Urinary bladder (tissue), 4 donors: Measurements from ENCODE around the gene ENO4. TPM values are rescaled to one million over a fixed set of nuclear protein-coding genes. Genes with fewer than 3 reads are reported as not detected.

Experiments used
- DNase-seq: peaks from one replicate; pipeline ENCODE4 v3.0.0-alpha.2; 2015; ENCODE audit errors: extremely low spot score
- H3K27ac ChIP-seq: one replicate; pipeline ENCODE4 v1.5.1; 2013; ENCODE audit warnings: low read depth, mild to moderate bottlenecking, moderate library complexity
- H3K36me3 ChIP-seq: one replicate; pipeline ENCODE4 v1.6.1; 2013; ENCODE audit warnings: mild to moderate bottlenecking, moderate library complexity; ENCODE audit not compliant: insufficient read depth
- H3K4me1 ChIP-seq: one replicate; pipeline ENCODE4 v1.6.1; 2013; ENCODE audit warnings: mild to moderate bottlenecking, moderate library complexity; ENCODE audit not compliant: insufficient read depth
- H3K4me3 ChIP-seq: one replicate; pipeline ENCODE4 v1.5.1; 2013; ENCODE audit warnings: low read depth, low read length
- WGBS: extraction: QIAGEN DNeasy Blood & Tissue Kit; methylation state at CpG from one replicate; pipeline ENCODE4 v1.1.7; 2013; 5-methylcytosine and 5-hydroxymethylcytosine counted together
- polyA plus RNA-seq: library from polyadenylated mRNA; stranded (reverse); fragments of 200-250 nt; gene quantifications from one replicate; pipeline ENCODE4 v1.2.3, GENCODE V29; 2013
- total RNA-seq: library from RNA; depleted of rRNA; stranded (reverse); fragments of >200 nt; gene quantifications from one replicate; pipeline ENCODE4 v1.2.3, GENCODE V29; 2014
- donor health status: healthy with polysubstance abuse.
- donor health status: healthy.

ENO4 gene
- total and polyA plus RNA-seq, 2 donors, result 0.28 to 0.74 TPM

DNA sequence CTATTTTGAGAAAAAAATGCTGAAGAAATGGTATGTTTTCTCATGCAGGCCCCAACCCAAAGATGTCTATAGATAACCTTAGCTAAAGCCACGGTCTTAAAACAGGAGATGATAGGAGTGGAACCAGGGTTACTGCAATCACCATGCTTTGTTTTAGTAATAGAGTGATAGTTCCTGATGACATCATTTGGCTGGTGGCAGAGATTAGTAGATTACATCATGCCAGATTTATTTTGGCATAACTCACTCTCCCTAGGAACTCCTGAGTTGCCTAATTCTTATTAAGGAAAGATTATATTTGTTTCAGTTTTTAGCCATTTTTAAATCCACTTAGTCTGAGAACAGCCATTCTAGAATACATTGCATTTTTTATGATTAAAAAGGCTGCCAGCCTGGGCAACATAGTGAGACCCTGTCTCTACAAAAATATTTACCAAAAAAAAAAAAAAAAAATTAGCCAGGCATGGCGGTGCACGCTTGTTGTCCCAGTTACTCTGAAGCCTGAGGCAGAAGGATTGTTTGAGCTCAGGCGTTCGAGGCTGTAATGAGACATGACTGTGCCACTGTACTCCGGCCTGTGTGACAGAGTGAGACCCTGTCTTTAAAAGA is 17.8 kb downstream of the ENO4 start:
- WGBS, result 89% methylated on average over 6 of the region's 6 CpGs
- no peak overlapping the region for H3K27ac ChIP-seq
- no peak for DNase-seq
- H3K4me1 ChIP-seq, result no peaks in the 10 kb centered on the region
- no peaks in the 10 kb centered on the region for H3K36me3 ChIP-seq
- no peak overlapping the region for H3K4me3 ChIP-seq

DNA sequence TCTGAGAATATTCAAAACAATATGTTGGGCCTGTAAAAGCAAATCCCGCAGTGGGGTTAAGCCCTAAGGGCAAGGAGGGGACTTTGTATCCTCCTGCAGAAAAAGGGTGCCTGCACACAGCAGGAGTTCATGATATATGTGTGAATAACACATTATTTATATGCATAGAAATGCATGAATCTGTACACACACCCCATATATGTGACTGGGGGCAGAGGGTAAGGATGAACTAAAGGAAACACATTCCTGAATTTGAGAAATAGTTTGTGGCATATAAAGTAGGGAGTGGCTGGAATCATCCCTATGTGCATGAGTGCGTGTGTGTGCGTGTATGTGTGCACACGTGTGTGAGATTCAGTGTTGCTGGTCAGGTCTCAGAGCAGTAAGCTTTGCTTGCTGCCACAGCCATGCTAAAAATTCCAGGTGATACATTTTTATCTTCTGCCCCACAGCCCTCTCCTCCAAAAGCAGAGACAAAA is 18.9 kb downstream of the ENO4 start:
- no peak for DNase-seq
- WGBS, result 67% methylated on average over 4 of the region's 4 CpGs

DNA sequence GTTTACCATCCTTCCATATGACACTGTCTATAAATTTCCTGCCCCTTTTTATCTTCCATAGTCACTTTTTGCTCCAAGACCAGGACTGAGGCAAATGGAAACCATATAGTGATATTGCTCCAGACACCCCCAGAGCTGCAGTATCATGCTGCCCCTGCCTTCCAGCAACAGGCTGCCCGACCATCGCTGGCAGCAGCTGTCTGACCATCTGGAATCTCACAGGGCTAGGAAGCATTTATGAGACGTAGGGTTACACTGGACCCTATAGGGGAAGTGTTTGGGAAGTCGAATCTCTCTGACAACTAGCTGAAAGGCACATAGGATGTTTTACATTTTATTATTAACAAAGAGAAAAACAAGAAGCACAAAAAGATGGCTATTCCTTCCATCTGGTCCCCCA is 19.4 kb downstream of the ENO4 start:
- DNase-seq, result no peak
- Histone ChIP-seq H3K36me3 (no peaks in the 10 kb centered on the region), H3K4me1 (no peaks in the 10 kb centered on the region), H3K4me3 (no peak overlapping the region), H3K27ac (no peak overlapping the region)
- WGBS, result 29% methylated on average over 4 of the region's 4 CpGs

More for the DNA sequence above, 18.9 kb downstream of the ENO4 start:
- Histone ChIP-seq H3K4me1 (no peaks in the 10 kb centered on the region), H3K36me3 (no peaks in the 10 kb centered on the region), H3K4me3 (no peak overlapping the region), H3K27ac (no peak overlapping the region)

DNA sequence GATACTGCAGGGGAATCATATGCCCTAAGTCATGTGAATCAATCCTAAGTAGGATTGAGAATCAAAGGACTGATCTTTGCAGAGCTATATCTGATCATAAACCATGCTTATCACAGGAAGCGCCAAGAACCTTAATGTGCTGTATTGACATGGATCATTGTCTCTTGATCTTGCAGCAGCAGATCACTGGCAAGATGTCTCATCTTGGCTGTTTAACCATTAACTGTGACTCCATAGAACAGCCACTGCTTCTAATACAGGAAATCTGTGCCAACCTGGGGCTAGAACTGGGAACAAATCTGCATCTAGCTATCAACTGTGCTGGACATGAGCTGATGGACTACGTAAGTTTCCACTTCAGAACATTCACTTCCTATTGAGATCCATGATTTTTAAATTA is 21.6 kb downstream of the ENO4 start:
- Histone ChIP-seq H3K27ac (no peak overlapping the region), H3K4me3 (no peak overlapping the region), H3K4me1 (no peaks in the 10 kb centered on the region), H3K36me3 (no peaks in the 10 kb centered on the region)
- DNase-seq, result no peak
- WGBS, result 87% methylated on average over 2 of the region's 2 CpGs

DNA sequence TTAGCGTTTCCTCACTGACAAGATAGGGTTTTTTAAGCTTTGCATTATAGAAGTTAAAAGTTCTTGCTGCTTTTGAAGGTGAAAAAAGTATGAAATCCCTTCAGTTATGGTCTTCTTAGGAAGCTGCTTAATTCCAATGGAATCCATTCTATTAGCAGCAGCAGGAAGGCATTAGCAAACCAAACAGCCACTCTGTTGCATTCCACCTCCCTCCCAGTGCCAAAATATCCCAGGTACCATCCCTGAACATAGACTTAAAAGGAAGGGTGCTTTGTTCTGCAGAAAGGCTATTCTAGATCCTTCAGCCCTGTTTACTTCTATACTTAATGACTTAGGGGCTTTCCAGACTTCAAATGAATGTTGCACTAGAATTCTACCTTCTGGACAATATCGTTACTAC is 23.8 kb downstream of the ENO4 start:
- no peaks in the 10 kb centered on the region for H3K36me3 ChIP-seq
- H3K4me1 ChIP-seq, result no peaks in the 10 kb centered on the region
- 53% methylated on average over 2 of the region's 2 CpGs for WGBS
- H3K27ac ChIP-seq, result no peak overlapping the region
- DNase-seq, result no peak
- no peak overlapping the region for H3K4me3 ChIP-seq

DNA sequence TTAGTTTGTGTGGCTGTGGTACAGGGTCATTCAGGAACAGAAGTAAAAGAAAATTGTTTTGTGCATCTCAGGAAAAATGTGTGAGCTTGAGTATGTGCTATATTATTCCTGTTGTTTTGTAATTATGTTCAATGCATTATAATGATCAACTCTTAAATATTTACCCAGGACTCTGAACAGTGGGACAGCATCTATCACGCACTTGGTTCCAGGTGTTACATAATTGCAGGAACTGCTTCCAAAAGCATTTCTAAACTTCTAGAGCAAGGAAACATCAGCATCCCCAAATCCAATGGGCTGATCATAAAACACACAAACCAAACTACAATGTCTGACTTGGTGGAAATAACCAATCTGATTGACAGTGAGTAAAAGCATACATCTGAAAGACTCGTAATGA is 26.6 kb downstream of the ENO4 start:
- no peak for DNase-seq
- no peaks in the 10 kb centered on the region for H3K4me1 ChIP-seq
- WGBS, result 93% methylated on average over 2 of the region's 2 CpGs
- no peak overlapping the region for H3K27ac ChIP-seq
- H3K4me3 ChIP-seq, result no peak overlapping the region
- no peaks in the 10 kb centered on the region for H3K36me3 ChIP-seq

DNA sequence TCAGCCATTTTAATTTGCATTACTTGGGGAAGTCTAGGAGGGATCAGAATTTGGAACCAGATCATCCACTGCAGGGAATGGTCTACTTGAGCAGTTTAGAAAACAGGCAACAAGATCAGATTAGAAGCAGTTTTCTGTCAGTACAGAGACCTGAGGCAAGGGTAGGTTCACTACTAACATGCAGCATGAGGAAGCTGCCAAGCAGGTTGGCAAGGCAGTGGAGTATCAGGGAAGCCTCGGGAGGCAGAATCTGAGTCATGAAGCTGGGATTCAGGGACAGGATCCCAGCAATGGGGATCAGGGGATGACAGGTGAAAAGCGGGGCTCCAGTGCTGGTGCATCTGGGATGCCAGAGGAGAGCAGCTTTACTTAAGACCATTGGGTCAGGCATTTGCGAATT is 28.1 kb downstream of the ENO4 start:
- H3K4me1 ChIP-seq, result no peaks in the 10 kb centered on the region
- WGBS, result 79% methylated on average over 3 of the region's 3 CpGs
- H3K27ac ChIP-seq, result no peak overlapping the region
- no peak for DNase-seq
- no peaks in the 10 kb centered on the region for H3K36me3 ChIP-seq
- no peak overlapping the region for H3K4me3 ChIP-seq

DNA sequence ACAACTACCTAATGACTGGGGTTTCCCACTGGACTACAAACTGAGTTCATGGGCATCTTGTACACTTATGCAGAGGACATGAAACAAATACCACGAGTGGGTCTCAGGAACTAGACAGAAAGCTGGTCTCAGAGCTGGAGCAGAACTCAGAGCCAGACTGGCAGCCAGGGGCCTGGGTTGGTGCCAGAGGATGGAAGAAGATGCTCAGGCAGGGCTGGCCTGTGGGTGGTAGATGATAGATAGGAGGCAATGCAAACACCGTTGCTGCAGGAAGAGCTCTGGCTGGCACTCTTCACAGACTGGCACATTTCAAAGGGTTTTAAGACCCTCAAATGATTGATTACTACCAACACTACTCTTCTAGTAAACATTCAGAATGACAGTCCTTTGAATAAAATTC is 28.8 kb downstream of the ENO4 start:
- Histone ChIP-seq H3K27ac (no peak overlapping the region), H3K36me3 (no peaks in the 10 kb centered on the region), H3K4me1 (no peaks in the 10 kb centered on the region), H3K4me3 (no peak overlapping the region)
- DNase-seq, result no peak
- WGBS, result 73% methylated on average over 2 of the region's 2 CpGs

DNA sequence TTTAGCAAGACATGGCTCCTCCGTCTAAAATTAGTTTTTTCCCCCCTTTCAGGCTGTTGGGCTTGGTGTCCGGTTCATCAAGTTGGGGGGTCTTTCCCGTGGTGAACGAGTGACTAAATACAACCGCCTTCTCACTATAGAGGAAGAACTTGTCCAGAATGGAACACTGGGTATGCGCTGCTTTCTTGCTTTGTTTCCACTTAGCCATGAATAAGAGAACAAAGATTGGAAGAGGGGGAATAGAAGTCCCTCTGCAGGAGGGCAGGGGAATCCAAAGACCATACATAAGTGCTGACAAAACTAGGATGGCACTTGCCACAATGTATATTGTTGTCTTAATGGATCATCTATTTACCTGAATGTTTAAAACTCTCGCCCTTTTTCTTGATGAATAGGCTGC is 30.5 kb downstream of the ENO4 start:
- Histone ChIP-seq H3K36me3 (no peaks in the 10 kb centered on the region), H3K27ac (no peak overlapping the region), H3K4me1 (no peaks in the 10 kb centered on the region), H3K4me3 (no peak overlapping the region)
- WGBS, result 78% methylated on average over 7 of the region's 7 CpGs
- no peak for DNase-seq

DNA sequence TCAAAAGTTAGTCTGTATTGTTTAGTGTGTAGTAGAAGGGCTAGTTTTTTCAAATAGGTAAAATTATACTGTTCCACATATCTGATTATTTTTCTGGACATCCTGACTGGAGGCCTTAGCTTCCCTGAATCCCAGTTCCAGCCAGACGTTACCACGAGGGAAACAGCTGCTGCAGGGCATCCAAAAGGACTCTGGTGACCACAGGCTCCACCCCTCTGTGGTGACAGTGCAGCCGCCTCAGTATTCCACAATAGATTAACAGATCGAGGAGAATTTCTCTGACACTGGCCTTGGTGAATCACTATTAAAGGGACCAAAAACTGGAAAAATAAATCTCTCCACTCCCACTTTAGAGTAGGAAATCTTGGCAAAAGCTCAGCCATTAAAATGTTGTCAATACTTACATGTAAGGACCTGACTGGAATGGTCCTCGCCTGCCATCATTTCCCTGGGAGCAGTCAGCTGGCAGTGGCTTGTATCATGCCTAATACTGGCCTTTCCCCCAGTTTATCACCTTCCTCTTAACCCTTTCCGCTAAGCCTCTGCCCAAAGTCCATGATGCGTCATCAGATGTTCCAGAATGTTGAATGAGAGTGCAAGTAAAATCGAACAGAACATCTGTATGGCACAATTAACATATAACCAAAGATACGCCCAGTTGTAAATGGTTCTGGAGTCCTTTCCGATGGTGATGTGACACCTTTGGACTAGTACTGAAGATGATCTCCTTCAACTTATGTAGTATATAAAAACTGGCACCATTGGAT is 31.6 kb downstream of the ENO4 start:
- H3K4me3 ChIP-seq, result no peak overlapping the region
- 69% methylated on average over 10 of the region's 10 CpGs for WGBS
- no peaks in the 10 kb centered on the region for H3K36me3 ChIP-seq
- DNase-seq, result no peak
- H3K4me1 ChIP-seq, result no peaks in the 10 kb centered on the region
- H3K27ac ChIP-seq, result no peak overlapping the region

DNA sequence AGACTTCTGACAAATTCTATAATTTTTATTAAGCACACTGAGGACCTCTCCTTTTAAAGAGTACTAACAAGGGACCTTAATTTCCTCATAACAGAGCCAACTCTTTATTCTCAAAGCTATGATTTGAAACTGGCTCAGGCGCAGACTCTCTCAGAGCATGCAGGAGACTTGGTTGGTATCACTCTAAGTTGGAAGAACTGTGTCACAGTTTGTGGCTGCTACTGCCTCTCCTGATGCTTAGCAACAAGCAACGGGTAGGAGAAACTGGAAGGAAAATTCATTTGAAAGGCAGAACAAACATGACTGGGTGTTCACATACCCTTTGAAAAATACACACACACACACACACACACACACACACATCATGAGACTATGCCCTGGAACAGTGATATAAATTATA is 33.3 kb downstream of the ENO4 start:
- Histone ChIP-seq H3K36me3 (no peaks in the 10 kb centered on the region), H3K4me3 (no peak overlapping the region), H3K4me1 (no peaks in the 10 kb centered on the region), H3K27ac (no peak overlapping the region)
- WGBS, result 85% methylated on average over 2 of the region's 2 CpGs
- no peak for DNase-seq

DNA sequence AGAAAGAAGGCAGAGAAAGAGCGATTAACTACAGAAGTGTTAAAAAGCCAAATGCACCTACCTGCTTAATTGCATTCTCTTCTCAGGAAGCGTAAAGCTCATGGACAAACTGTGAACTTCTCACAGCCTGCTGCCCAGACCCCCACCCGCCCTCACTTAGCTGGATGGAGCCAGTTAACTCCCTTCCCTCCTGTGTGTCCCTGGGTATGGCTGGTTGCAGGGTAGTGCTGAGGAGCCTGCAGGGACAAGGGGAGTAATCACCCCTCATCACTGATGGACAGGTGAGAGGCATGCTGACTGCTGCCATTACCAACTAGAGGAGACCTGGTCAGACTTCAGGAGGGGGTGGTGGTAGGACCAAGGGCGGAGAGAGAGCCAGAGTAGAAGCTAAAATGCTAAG is 37.5 kb downstream of the ENO4 start:
- H3K4me3 ChIP-seq, result no peak overlapping the region
- H3K27ac ChIP-seq, result no peak overlapping the region
- 94% methylated on average over 4 of the region's 4 CpGs for WGBS
- no peaks in the 10 kb centered on the region for H3K4me1 ChIP-seq
- no peaks in the 10 kb centered on the region for H3K36me3 ChIP-seq
- DNase-seq, result no peak

DNA sequence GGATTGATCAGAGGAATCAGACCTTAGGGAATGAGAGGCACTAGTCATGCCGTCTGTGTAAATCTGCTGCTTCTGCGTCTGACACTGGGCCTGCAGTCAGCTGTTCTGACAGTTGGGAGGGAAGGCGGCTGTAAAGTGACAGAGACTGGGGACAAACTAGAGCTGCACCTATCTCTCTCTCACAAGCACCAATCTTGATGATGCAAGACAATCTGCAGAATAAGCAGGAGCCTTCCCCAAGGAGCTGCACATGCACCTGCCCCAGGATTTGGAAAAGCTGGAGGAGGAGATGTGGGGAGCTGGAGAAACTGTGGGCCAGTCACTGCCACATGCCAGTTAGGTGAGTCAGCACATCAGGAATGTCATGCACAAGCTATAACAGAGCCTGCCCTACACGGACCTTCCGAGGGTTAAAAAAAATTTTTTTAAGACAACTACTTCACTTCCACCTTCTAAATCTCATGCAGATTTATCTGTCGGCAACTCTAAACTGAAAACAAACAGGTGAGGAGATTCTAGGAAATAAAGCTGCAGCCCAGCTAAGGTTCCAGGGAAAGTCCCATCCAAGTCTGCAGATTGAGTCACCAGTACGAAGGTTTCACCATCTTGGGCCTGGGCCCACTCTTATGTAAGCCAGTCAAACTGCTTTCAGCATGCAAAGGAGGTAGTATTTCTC is 39.2 kb downstream of the ENO4 start:
- no peak overlapping the region for H3K4me3 ChIP-seq
- 58% methylated on average over 7 of the region's 7 CpGs for WGBS
- no peaks in the 10 kb centered on the region for H3K36me3 ChIP-seq
- DNase-seq, result no peak
- no peak overlapping the region for H3K27ac ChIP-seq
- H3K4me1 ChIP-seq, result peaks cover 2% of the 10 kb centered on the region

DNA sequence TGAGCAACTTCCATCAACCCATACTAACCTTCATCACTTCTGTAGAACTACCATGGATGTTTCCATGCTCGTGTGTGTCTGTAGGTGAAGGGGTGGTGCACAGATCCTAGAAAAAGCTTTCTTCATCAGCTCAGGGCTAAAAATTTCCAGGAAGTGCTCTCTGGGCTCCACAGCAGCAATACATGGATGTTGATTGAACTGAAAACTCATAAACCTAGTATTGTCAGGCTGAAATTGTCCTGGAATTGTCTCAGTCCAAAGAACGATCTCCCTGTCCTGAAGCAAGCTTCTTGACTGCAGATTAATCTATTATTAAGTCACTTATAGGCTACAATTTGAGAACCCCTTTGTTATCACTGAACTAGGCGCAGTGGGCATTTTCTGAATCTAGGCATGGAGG is 39.8 kb downstream of the ENO4 start:
- H3K36me3 ChIP-seq, result no peaks in the 10 kb centered on the region
- 94% methylated on average over 3 of the region's 3 CpGs for WGBS
- H3K4me1 ChIP-seq, result peaks cover 2% of the 10 kb centered on the region
- no peak overlapping the region for H3K4me3 ChIP-seq
- no peak overlapping the region for H3K27ac ChIP-seq
- no peak for DNase-seq
